IMR-90 (cell line): Measurements from ENCODE around the gene TCF4. TPM values are rescaled to one million over a fixed set of nuclear protein-coding genes. Genes with fewer than 3 reads are reported as not detected.

Experiments used
- ATAC-seq: fragments of 200-7000 bp; cut with Tn5 transposase; 2 replicates; pipeline ENCODE4 v1.9.1; 2020; ENCODE audit warnings: low read depth, mild to moderate bottlenecking, moderate library complexity
- BruUV-seq: library from RNA; stranded (reverse); fragments of 400-500 nt; replicated peaks from 2 replicates; lab custom pipeline; 2021; lab: Mats Ljungman, UMichigan
- CTCF ChIA-PET: fragments of 300-600 bp; formaldehyde crosslinking; extraction: SDS; loops from one replicate; lab custom pipeline; 2021; ENCODE audit warnings: antibody characterized with exemption; lab: Yijun Ruan, JAX
- POLR2A ChIA-PET: fragments of 300-600 bp; sonication (Branson Sonifier 250); formaldehyde crosslinking; loops from one replicate; lab custom pipeline; 2022; ENCODE audit warnings: antibody characterized with exemption; ENCODE audit not compliant: unreplicated experiment; lab: Charles Lee
- DNase-seq: peaks from one replicate; pipeline ENCODE4 v3.0.0; 2013
- H2AFZ ChIP-seq: replicated peaks from 2 replicates; pipeline ENCODE3; 2013; ENCODE audit warnings: low read length, mild to moderate bottlenecking; ENCODE audit not compliant: poor library complexity
- H2AK5ac ChIP-seq: 2 replicates; pipeline ENCODE4 v1.6.1; 2013; ENCODE audit warnings: low read depth, low read length, inconsistent platforms
- H2AK9ac ChIP-seq: replicated peaks from 2 replicates; pipeline ENCODE3; 2013; ENCODE audit warnings: mild to moderate bottlenecking, low read depth, low read length, moderate library complexity; ENCODE audit not compliant: poor library complexity
- H2BK120ac ChIP-seq: 2 replicates; pipeline ENCODE4 v1.6.1; 2013; ENCODE audit warnings: low read depth, low read length, inconsistent platforms
- H2BK15ac ChIP-seq: 3 replicates; pipeline ENCODE4 v1.6.1; 2013; ENCODE audit warnings: low read depth, low read length, inconsistent platforms
- H2BK20ac ChIP-seq: 2 replicates; pipeline ENCODE4 v1.6.1; 2013; ENCODE audit warnings: low read depth, mild to moderate bottlenecking, inconsistent platforms, low read length, moderate library complexity
- H2BK5ac ChIP-seq: 2 replicates; pipeline ENCODE4 v1.6.1; 2013; ENCODE audit warnings: mild to moderate bottlenecking, low read depth, low read length, inconsistent platforms; ENCODE audit not compliant: poor library complexity, severe bottlenecking
- H3K14ac ChIP-seq: replicated peaks from 2 replicates; pipeline ENCODE4 v1.6.1; 2013; ENCODE audit warnings: low read depth, low read length, inconsistent platforms
- H3K18ac ChIP-seq: 2 replicates; pipeline ENCODE4 v1.6.1; 2013; ENCODE audit warnings: low read depth, low read length, control low read depth
- H3K23ac ChIP-seq: 2 replicates; pipeline ENCODE4 v1.6.1; 2013; ENCODE audit warnings: low read depth, low read length, inconsistent platforms
- H3K27ac ChIP-seq: 2 replicates; pipeline ENCODE4 v1.5.1; 2013; ENCODE audit warnings: mild to moderate bottlenecking, control low read depth, low read length; ENCODE audit not compliant: insufficient read depth
- H3K27me3 ChIP-seq: 2 replicates; pipeline ENCODE4 v1.6.1; 2013; ENCODE audit warnings: low read length; ENCODE audit not compliant: control insufficient read depth, insufficient read depth
- H3K36me3 ChIP-seq: 2 replicates; pipeline ENCODE4 v1.6.1; 2013; ENCODE audit warnings: low read length, mixed read lengths; ENCODE audit not compliant: control insufficient read depth, insufficient read depth
- H3K4ac ChIP-seq: 2 replicates; pipeline ENCODE4 v1.6.1; 2013; ENCODE audit warnings: low read depth, low read length, inconsistent platforms
- H3K4me1 ChIP-seq: 2 replicates; pipeline ENCODE4 v1.6.1; 2013; ENCODE audit warnings: low read length, mixed read lengths; ENCODE audit not compliant: control insufficient read depth, insufficient read depth
- H3K4me2 ChIP-seq: 2 replicates; pipeline ENCODE4 v1.6.1; 2013; ENCODE audit warnings: low read depth, mild to moderate bottlenecking, control low read depth, low read length, moderate library complexity
- H3K4me3 ChIP-seq: 2 replicates; pipeline ENCODE4 v1.5.1; 2013; ENCODE audit warnings: low read depth, mild to moderate bottlenecking, control low read depth, low read length, moderate library complexity; ENCODE audit not compliant: insufficient read depth
- H3K56ac ChIP-seq: 2 replicates; pipeline ENCODE4 v1.6.1; 2013; ENCODE audit warnings: low read length, inconsistent platforms; ENCODE audit not compliant: insufficient read depth; ENCODE audit errors: extremely low read depth
- H3K79me1 ChIP-seq, 2 experiments: 2 replicates each; pipeline ENCODE4 v1.6.1; 2013; ENCODE audit warnings: low read length in 2 of 2, inconsistent platforms in 1 of 2, low read depth in 1 of 2
- H3K9ac ChIP-seq: 2 replicates; pipeline ENCODE4 v1.6.1; 2013; ENCODE audit warnings: low read depth, low read length, control low read depth
- H3K9me1 ChIP-seq: 2 replicates; pipeline ENCODE4 v1.6.1; 2013; ENCODE audit warnings: low read length, inconsistent platforms; ENCODE audit not compliant: insufficient read depth
- H3K9me3 ChIP-seq: 2 replicates; pipeline ENCODE4 v1.6.1; 2013; ENCODE audit warnings: low read length; ENCODE audit not compliant: control insufficient read depth, insufficient read depth
- H4K20me1 ChIP-seq: 2 replicates; pipeline ENCODE4 v1.6.1; 2013; ENCODE audit warnings: low read length, inconsistent platforms; ENCODE audit not compliant: insufficient read depth
- H4K5ac ChIP-seq: 2 replicates; pipeline ENCODE4 v1.6.1; 2013; ENCODE audit warnings: mild to moderate bottlenecking, low read depth, low read length, control low read depth
- H4K8ac ChIP-seq, 2 experiments: 2 replicates each; pipeline ENCODE4 v1.6.1; 2013; ENCODE audit warnings: low read depth in 2 of 2, low read length in 2 of 2, control low read depth in 1 of 2, inconsistent platforms in 1 of 2
- H4K91ac ChIP-seq: 2 replicates; pipeline ENCODE4 v1.6.1; 2013; ENCODE audit warnings: low read depth, low read length, inconsistent platforms; ENCODE audit not compliant: insufficient read depth
- BHLHE40 ChIP-seq: fragments of 150-350 bp; IDR thresholded peaks from 2 replicates; pipeline ENCODE4 v1.6.1; 2016; ENCODE audit warnings: mild to moderate bottlenecking, low read depth, low read length
- CEBPB ChIP-seq: IDR thresholded peaks from 2 replicates; pipeline ENCODE4 v1.6.1; 2012; ENCODE audit warnings: low read depth, low read length, improper control_type of control experiment
- CHD1 ChIP-seq: IDR thresholded peaks from 2 replicates; pipeline ENCODE4 v1.6.1; 2012; ENCODE audit warnings: low read depth, low read length, improper control_type of control experiment
- MAFK ChIP-seq: IDR thresholded peaks from 2 replicates; pipeline ENCODE4 v1.6.1; 2012; ENCODE audit warnings: low read depth, low read length, improper control_type of control experiment
- MAZ ChIP-seq: IDR thresholded peaks from 2 replicates; pipeline ENCODE4 v1.6.1; 2012; ENCODE audit warnings: low read depth, mild to moderate bottlenecking, low read length, improper control_type of control experiment, moderate library complexity, borderline replicate concordance
- MXI1 ChIP-seq: IDR thresholded peaks from 2 replicates; pipeline ENCODE4 v1.6.1; 2012; ENCODE audit warnings: low read depth, mild to moderate bottlenecking, low read length, moderate library complexity, borderline replicate concordance
- NFE2L2 ChIP-seq: fragments of 150-350 bp; IDR thresholded peaks from 2 replicates; pipeline ENCODE4 v1.6.1; 2016; ENCODE audit warnings: low read depth, mild to moderate bottlenecking, low read length
- POLR2A ChIP-seq: IDR thresholded peaks from 2 replicates; pipeline ENCODE4 v1.6.1; 2012; ENCODE audit warnings: mild to moderate bottlenecking, low read depth, low read length
- RCOR1 ChIP-seq: IDR thresholded peaks from 2 replicates; pipeline ENCODE4 v1.6.1; 2012; ENCODE audit warnings: mild to moderate bottlenecking, low read length, improper control_type of control experiment; ENCODE audit not compliant: insufficient replicate concordance
- SMC3 ChIP-seq: fragments of 150-350 bp; IDR thresholded peaks from 2 replicates; pipeline ENCODE4 v1.6.1; 2016; ENCODE audit warnings: low read depth, mild to moderate bottlenecking, antibody characterized with exemption, low read length, moderate library complexity
- WGBS, 2 experiments: methylation state at CpG; one replicate each; pipeline versions ENCODE4 v1.1.5 to v1.1.7; 2013; ENCODE audit warnings: missing lambda C conversion rate in 2 of 2; ENCODE audit not compliant: insufficient read length in 1 of 2; ENCODE audit errors: extremely low coverage in 2 of 2; 5-methylcytosine and 5-hydroxymethylcytosine counted together
- dilution Hi-C: fragments of 300-500 bp; cut with HindIII; formaldehyde crosslinking; loops from one replicate; pipeline ENCODE4 v1.14.3; 2018; ENCODE audit warnings: low sequenced_read_pairs; ENCODE audit not compliant: unreplicated experiment
- in situ Hi-C: fragments of 300-500 bp; cut with MboI; formaldehyde crosslinking; loops from 3 replicates; pipeline ENCODE4 v1.14.3; 2019; ENCODE audit warnings: low sequenced_read_pairs, inconsistent platforms, mixed read lengths
- intact Hi-C: fragments of 100-400 bp; cut with micrococcal nuclease; formaldehyde crosslinking; loops from 2 replicates; pipeline ENCODE4 v1.10.0; 2022
- polyA plus RNA-seq, 3 experiments: library from polyadenylated mRNA; depleted of rRNA; stranded (reverse); fragments of >200 nt; gene quantifications; 2 replicates each; pipeline ENCODE4 v1.2.3, GENCODE V29; 2012; ENCODE audit warnings: low replicate concordance in 1 of 3
- total RNA-seq: library from RNA; depleted of rRNA; stranded (reverse); fragments of >200 nt; gene quantifications from 2 replicates; pipeline ENCODE4 v1.2.3, GENCODE V29; 2012
- TF ChIP-seq, protein P1 (sequence below): fragments of 150-350 bp; IDR thresholded peaks from 2 replicates; pipeline ENCODE4 v1.6.1; 2016; ENCODE audit warnings: low read depth, mild to moderate bottlenecking, low read length, moderate library complexity, borderline replicate concordance
- TF ChIP-seq, protein P2 (sequence below): fragments of 150-350 bp; IDR thresholded peaks from 2 replicates; pipeline ENCODE4 v1.6.1; 2017; ENCODE audit warnings: mild to moderate bottlenecking, antibody characterized with exemption, low read length, low read depth
- TF ChIP-seq, protein P3 (sequence below): conservative IDR thresholded peaks from 2 replicates; pipeline ENCODE4 v1.5.1; 2012; ENCODE audit warnings: mild to moderate bottlenecking, low read depth, low read length, improper control_type of control experiment

Gene TCF4
- total and polyA plus RNA-seq, 2 of the 4 experiments (the other 2 are of a cell fraction), result 30.0 to 87.1 TPM

DNA sequence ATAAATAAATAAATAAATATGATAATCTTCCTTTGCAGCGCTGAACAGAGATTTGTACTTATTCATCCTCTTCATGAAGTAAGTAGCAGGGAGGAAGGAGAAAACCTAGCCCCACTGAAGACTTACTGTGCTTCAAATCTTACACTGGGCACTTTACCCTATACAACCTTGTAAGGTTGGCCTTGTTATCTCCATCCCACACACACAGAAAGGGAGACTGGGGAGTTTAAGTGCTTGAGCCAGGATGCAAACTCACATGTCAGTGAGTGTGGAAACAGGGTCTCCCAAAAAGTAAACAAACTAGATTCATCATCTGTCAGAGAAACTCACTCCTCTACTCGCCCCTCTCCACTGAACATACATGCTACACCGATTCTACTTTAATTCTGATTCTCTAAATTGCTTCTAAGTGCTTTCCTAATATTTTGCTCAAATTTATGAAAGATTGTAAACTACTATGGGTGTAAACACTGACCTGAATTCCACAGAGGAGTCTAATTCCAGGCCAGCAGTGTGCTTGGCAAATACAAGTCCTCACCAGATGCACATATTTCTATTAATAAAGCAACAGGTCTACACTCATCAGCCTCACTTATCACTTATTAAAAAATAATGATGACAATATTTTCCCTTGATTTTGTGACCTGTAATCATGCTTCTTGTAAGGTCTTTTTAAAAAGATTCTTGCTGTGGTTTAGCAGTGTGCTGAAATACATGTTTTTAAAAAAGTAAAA, 155.5 kb downstream of the TCF4 start (continued):
- TF ChIP-seq MXI1, result no peak

DNA sequence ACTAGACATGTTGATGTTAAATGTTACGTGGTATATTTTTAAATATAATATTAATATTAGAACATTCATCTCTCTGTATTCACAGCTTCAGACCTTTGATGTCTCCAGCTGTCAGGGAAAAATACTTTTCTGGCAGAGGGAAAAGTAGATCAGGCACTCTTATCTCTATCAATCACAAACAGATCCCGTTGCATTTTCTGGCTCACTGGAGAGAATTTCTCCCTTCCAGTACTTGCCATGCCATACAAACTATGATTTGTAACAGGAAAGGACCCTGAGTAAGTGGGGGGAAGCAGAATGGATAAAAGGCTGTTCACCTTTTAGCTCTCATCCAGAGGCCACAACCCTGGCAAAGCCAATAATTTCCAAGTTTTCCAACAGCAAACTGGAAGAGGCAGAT, 158.0 kb downstream of the TCF4 start:
- POLR2A ChIA-PET, result no interaction called here
- in situ Hi-C loops, result no loop called here
- TF ChIP-seq, protein P1, sequence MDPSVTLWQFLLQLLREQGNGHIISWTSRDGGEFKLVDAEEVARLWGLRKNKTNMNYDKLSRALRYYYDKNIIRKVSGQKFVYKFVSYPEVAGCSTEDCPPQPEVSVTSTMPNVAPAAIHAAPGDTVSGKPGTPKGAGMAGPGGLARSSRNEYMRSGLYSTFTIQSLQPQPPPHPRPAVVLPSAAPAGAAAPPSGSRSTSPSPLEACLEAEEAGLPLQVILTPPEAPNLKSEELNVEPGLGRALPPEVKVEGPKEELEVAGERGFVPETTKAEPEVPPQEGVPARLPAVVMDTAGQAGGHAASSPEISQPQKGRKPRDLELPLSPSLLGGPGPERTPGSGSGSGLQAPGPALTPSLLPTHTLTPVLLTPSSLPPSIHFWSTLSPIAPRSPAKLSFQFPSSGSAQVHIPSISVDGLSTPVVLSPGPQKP, result no peak
- TF ChIP-seq, protein P2, sequence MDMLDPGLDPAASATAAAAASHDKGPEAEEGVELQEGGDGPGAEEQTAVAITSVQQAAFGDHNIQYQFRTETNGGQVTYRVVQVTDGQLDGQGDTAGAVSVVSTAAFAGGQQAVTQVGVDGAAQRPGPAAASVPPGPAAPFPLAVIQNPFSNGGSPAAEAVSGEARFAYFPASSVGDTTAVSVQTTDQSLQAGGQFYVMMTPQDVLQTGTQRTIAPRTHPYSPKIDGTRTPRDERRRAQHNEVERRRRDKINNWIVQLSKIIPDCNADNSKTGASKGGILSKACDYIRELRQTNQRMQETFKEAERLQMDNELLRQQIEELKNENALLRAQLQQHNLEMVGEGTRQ, result no peak
- TF ChIP-seq CEBPB, result no peak
- TF ChIP-seq RCOR1, result no peak
- TF ChIP-seq MXI1, result no peak
- no peak for TF ChIP-seq MAZ
- TF ChIP-seq NFE2L2, result no peak
- TF ChIP-seq, protein P3, sequence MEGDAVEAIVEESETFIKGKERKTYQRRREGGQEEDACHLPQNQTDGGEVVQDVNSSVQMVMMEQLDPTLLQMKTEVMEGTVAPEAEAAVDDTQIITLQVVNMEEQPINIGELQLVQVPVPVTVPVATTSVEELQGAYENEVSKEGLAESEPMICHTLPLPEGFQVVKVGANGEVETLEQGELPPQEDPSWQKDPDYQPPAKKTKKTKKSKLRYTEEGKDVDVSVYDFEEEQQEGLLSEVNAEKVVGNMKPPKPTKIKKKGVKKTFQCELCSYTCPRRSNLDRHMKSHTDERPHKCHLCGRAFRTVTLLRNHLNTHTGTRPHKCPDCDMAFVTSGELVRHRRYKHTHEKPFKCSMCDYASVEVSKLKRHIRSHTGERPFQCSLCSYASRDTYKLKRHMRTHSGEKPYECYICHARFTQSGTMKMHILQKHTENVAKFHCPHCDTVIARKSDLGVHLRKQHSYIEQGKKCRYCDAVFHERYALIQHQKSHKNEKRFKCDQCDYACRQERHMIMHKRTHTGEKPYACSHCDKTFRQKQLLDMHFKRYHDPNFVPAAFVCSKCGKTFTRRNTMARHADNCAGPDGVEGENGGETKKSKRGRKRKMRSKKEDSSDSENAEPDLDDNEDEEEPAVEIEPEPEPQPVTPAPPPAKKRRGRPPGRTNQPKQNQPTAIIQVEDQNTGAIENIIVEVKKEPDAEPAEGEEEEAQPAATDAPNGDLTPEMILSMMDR, result no peak
- no peak for TF ChIP-seq BHLHE40
- TF ChIP-seq POLR2A, result no peak
- no peak for TF ChIP-seq CHD1
- TF ChIP-seq MAFK, result no peak
- TF ChIP-seq SMC3, result no peak

More for the DNA sequence above, 158.0 kb downstream of the TCF4 start:
- Histone ChIP-seq H3K27me3 (no peaks in the 10 kb centered on the region), H3K27ac (no peak overlapping the region), H2BK15ac (no peak overlapping the region), H2BK20ac (no peak overlapping the region), H3K4ac (no peak overlapping the region), H3K56ac (no peak overlapping the region), H2AK9ac (no peak overlapping the region), H3K4me3 (no peak overlapping the region), H3K36me3 (no peaks in the 10 kb centered on the region; the same call in 1 of the 2 replicates), H2AK5ac (no peak overlapping the region), H3K23ac (no peak overlapping the region), H3K4me1 (peaks cover 2% of the 10 kb centered on the region), H3K9me3 (no peaks in the 10 kb centered on the region), H3K79me1 (peaks cover 37 to 70% of the 10 kb centered on the region in 2 experiments), H2AFZ (no peak overlapping the region), H2BK120ac (no peak overlapping the region), H3K4me2 (no peak overlapping the region), H3K9me1 (peaks cover 5% of the 10 kb centered on the region), H3K9ac (no peak overlapping the region), H4K91ac (no peak overlapping the region), H3K18ac (no peak overlapping the region), H4K20me1 (peaks cover 4% of the 10 kb centered on the region; the same call in 1 of the 2 replicates), H2BK5ac (no peak overlapping the region), H3K14ac (no peak overlapping the region), H4K5ac (no peak overlapping the region; the same call in 1 of the 2 replicates), H4K8ac (no peak overlapping the region)
- intact Hi-C loops, result no loop called here
- ATAC-seq, result no peak
- no CpG with 5 or more reads among the region's 2 CpGs for WGBS, 2 experiments
- no peak for DNase-seq
- no TSS peak for BruUV-seq
- dilution Hi-C loops, result no loop called here
- CTCF ChIA-PET, result no interaction called here
